Stomach (tissue), 9 donors: Measurements from ENCODE around the gene ARL3. TPM values are rescaled to one million over a fixed set of nuclear protein-coding genes. Genes with fewer than 3 reads are reported as not detected.
A peak's percentile ranks its signal among the peaks of the same experiment; 100 is the strongest.

Experiments
- DNase-seq, 2 donors: peaks; one replicate each; pipeline versions ENCODE4 v3.0.0 to v3.0.0-alpha.2; 2013 to 2019
- H3K27ac ChIP-seq, 5 donors: fragments of 200-600 bp in 4 of 5; sonication (generic) in 4 of 5; one replicate each; pipeline ENCODE4 v1.5.1; 2013 to 2019; ENCODE audit warnings: mild to moderate bottlenecking in 1 of 5, moderate library complexity in 1 of 5
- H3K27me3 ChIP-seq, 3 donors: fragments of 200-600 bp; sonication (generic); one replicate each; pipeline ENCODE4 v1.5.1; 2017 to 2019; ENCODE audit warnings: mixed run types in 1 of 3
- H3K36me3 ChIP-seq, 4 donors: fragments of 200-600 bp; sonication (generic); 1 replicate in 3 of 4; 2 replicates in 1 of 4; pipeline ENCODE4 v1.5.1; 2016 to 2019
- H3K4me1 ChIP-seq, 4 donors: fragments of 200-600 bp; sonication (generic); one replicate each; pipeline ENCODE4 v1.5.1; 2016 to 2019
- H3K4me3 ChIP-seq, 4 donors: fragments of 200-600 bp; sonication (generic) in 3 of 4; one replicate each; pipeline ENCODE4 v1.5.1; 2016 to 2019; ENCODE audit warnings: mild to moderate bottlenecking in 1 of 4
- H3K9me3 ChIP-seq, 4 donors: fragments of 200-600 bp; sonication (generic); one replicate each; pipeline ENCODE4 v1.5.1; 2016 to 2019
- CTCF ChIP-seq, 7 experiments: fragments of 450-650 bp in 4 of 7; fragments of 200-600 bp in 3 of 7; sonication (generic) in 3 of 7; IDR thresholded peaks; one replicate each; pipeline ENCODE4 v1.5.1; 2016 to 2019; ENCODE audit warnings: antibody characterized with exemption in 7 of 7, control low read depth in 2 of 7, mild to moderate bottlenecking in 1 of 7
- EP300 ChIP-seq: sonication (generic); formaldehyde crosslinking; IDR thresholded peaks from one replicate; pipeline ENCODE4 v1.6.1; 2017; ENCODE audit warnings: antibody characterized with exemption
- POLR2A ChIP-seq, 4 donors: fragments of 450-650 bp; IDR thresholded peaks; one replicate each; pipeline ENCODE4 v1.6.1; 2016; ENCODE audit warnings: antibody characterized with exemption in 4 of 4, control low read depth in 2 of 4, mild to moderate bottlenecking in 1 of 4, moderate library complexity in 1 of 4
- POLR2AphosphoS5 ChIP-seq, 3 donors: sonication (generic); formaldehyde crosslinking; IDR thresholded peaks; one replicate each; pipeline ENCODE4 v1.6.1; 2016; ENCODE audit warnings: antibody characterized with exemption in 3 of 3
- WGBS, 5 donors: extraction: QIAGEN DNeasy Blood & Tissue Kit in 3 of 5; methylation state at CpG; one replicate each; pipeline versions ENCODE4 v1.1.5 to v1.1.7; 2013 to 2018; 5-methylcytosine and 5-hydroxymethylcytosine counted together
- intact Hi-C: fragments of 100-400 bp; cut with DNase I; formaldehyde crosslinking; loops from one replicate; pipeline ENCODE4 v1.15.1; 2023; ENCODE audit warnings: low total_unique reads
- polyA plus RNA-seq, 3 donors: library from polyadenylated mRNA; stranded (reverse); fragments of 200-250 nt; gene quantifications; one replicate each; pipeline ENCODE4 v1.2.3, GENCODE V29; 2013
- total RNA-seq, 5 donors: library from RNA; depleted of rRNA; stranded (reverse); fragments of >200 nt; gene quantifications; one replicate each; pipeline versions ENCODE4 v1.1.0 to v1.2.3, GENCODE V29; 2014 to 2016
- donor health status: healthy with polysubstance abuse.
- donor health status: Bipolar disorder and iron deficiency.
- donor health status: healthy.

The ARL3 gene
- total and polyA plus RNA-seq, 8 donors, result 0.58 to 17.0 (median 6.8) TPM

- peaks cover 33 to 72% (median 68%) of the 10 kb centered on the region in 4 donors for H3K4me1 ChIP-seq
- TF ChIP-seq POLR2A (IDR thresholded peaks at IDR 0.05) (no peak), EP300 (no peak)
- no peak for DNase-seq
These were observed 37.5 kb downstream of the ARL3 start for GRCh38 chr10:102676534-102677315.

GRCh38 chr10:102675666-102676533 lies 38.3 kb downstream of the ARL3 start:
- H3K4me3 ChIP-seq, result no peak overlapping the region
- DNase-seq, result peak in 1 of 2 donors; percentile 64
- H3K27ac ChIP-seq, result peak overlapping the region in 4 of 5 donors; percentile 63 to 79 (median 74)
- intact Hi-C loops, result no loop called here
- H3K27me3 ChIP-seq, result no peaks in the 10 kb centered on the region
- peaks cover 33 to 75% (median 68%) of the 10 kb centered on the region in 4 donors for H3K4me1 ChIP-seq
- WGBS, 5 donors, result 43 to 58% (median 47%) methylated on average over 16 of the region's 16 CpGs
- H3K9me3 ChIP-seq, result no peaks in the 10 kb centered on the region
- TF ChIP-seq POLR2AphosphoS5 (IDR thresholded peaks at IDR 0.05) (peak in 1 of 3 donors; percentile 38), EP300 (no peak), CTCF (IDR thresholded peaks at IDR 0.05) (no peak), POLR2A (IDR thresholded peaks at IDR 0.05) (no peak)
- H3K36me3 ChIP-seq, result no peaks in the 10 kb centered on the region

More at GRCh38 chr10:102676534-102677315, 37.5 kb downstream of the ARL3 start:
- intact Hi-C loops, result no loop called here
- Histone ChIP-seq H3K27me3 (no peaks in the 10 kb centered on the region), H3K36me3 (peaks cover 0 to 5% (median 3%) of the 10 kb centered on the region in 4 donors), H3K27ac (peak overlapping the region; percentile 29 to 79 (median 71)), H3K4me3 (no peak overlapping the region), H3K9me3 (no peaks in the 10 kb centered on the region)
- 71 to 79% (median 75%) methylated on average over 8 to 9 of the region's 9 CpGs for WGBS, 5 donors

GRCh38 chr10:102675011-102675665 lies 39.1 kb downstream of the ARL3 start:
- Histone ChIP-seq H3K27ac (peak overlapping the region in 4 of 5 donors; percentile 71 to 79 (median 74)), H3K36me3 (no peaks in the 10 kb centered on the region), H3K27me3 (no peaks in the 10 kb centered on the region), H3K9me3 (no peaks in the 10 kb centered on the region), H3K4me1 (peaks cover 35 to 81% (median 69%) of the 10 kb centered on the region in 4 donors), H3K4me3 (no peak overlapping the region)
- DNase-seq, result no peak
- intact Hi-C loops, result no loop called here
- 48 to 66% (median 57%) methylated on average over 5 to 8 of the region's 8 CpGs for WGBS, 5 donors
- no peak for TF ChIP-seq POLR2AphosphoS5 (IDR thresholded peaks at IDR 0.05)
- TF ChIP-seq CTCF (IDR thresholded peaks at IDR 0.05), result no peak
- TF ChIP-seq POLR2A (IDR thresholded peaks at IDR 0.05), result no peak
- TF ChIP-seq EP300, result no peak

- Histone ChIP-seq H3K27ac (peak overlapping the region in 4 of 5 donors; percentile 71 to 79 (median 74)), H3K27me3 (no peaks in the 10 kb centered on the region), H3K36me3 (no peaks in the 10 kb centered on the region), H3K9me3 (no peaks in the 10 kb centered on the region), H3K4me3 (peak overlapping the region; percentile 29 to 37 (median 31)), H3K4me1 (peaks cover 41 to 86% (median 74%) of the 10 kb centered on the region in 4 donors)
- DNase-seq, result no peak
- WGBS, 5 donors, result 37 to 68% (median 60%) methylated on average over 2 of the region's 2 CpGs
- intact Hi-C loops, result no loop called here
- no peak for TF ChIP-seq CTCF (IDR thresholded peaks at IDR 0.05)
These were observed 39.6 kb downstream of the ARL3 start for GRCh38 chr10:102674566-102674965.
